Mammary epithelial cell (primary cell): ENCODE results near the gene MOV10.

Experiments used
- CTCF ChIP-seq, 2 donors: IDR thresholded peaks in 1 of 2; conservative IDR thresholded peaks in 1 of 2; 2 replicates each; pipeline ENCODE4 v1.5.1; 2011 to 2012; ENCODE audit warnings: inconsistent platforms in 2 of 2, low read length in 2 of 2, mild to moderate bottlenecking in 2 of 2, control low read depth in 1 of 2, low read depth in 1 of 2; ENCODE audit not compliant: insufficient read depth in 1 of 2; ENCODE audit errors: extremely low read depth in 1 of 2
- EZH2 ChIP-seq: IDR thresholded peaks from 2 replicates; pipeline ENCODE4 v1.6.1; 2012; ENCODE audit warnings: low read length, inconsistent platforms, borderline replicate concordance

- TF ChIP-seq CTCF (conservative IDR thresholded peaks at IDR 0.05 in 1 of 2, IDR thresholded peaks at IDR 0.05 in 1 of 2; ENCODE audit: extremely low read depth in 1 of 2, insufficient read depth in 1 of 2, low read depth in 1 of 2, low read length in 2 of 2) = no peak
- no peak for TF ChIP-seq EZH2
Observed at GRCh38 chr1:112674986-112675727, 698 bp downstream of the MOV10 start.
